ENCODE data around the gene IL1RAPL1.

DNA sequence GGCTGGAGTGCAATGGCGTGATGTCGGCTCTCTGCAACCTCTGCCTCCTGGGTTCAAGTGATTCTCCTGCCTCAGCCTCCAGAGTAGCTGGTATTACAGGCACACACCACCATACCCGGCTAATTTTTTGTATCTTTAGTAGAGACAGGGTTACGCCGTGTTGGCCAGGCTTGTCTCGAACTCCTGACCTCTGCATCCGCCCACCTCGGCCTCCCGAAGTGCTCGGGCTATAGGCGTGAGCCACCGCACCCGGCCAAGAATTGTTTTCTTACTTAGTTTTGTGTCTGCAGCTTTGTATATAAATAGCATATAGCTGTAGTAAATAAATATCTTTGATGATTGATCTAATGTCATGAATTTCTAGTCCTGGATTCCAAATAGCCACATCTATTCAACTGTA lies 81.1 kb downstream of the IL1RAPL1 start:
- TF ChIP-seq GATA3 (IDR thresholded peaks at IDR 0.05; ENCODE audit: low read depth, low read length): no peak
- TF ChIP-seq GATA2 (IDR thresholded peaks at IDR 0.05; ENCODE audit: low read depth, low read length): no peak
